ENCODE measurements around the gene CROCC.

GRCh38 chr1:17020502-17020901 lies 98.8 kb downstream of the CROCC start:
- no peak for TF ChIP-seq CTCF (conservative IDR thresholded peaks at IDR 0.05; ENCODE audit: low read length)
- no peak for TF ChIP-seq EZH2phosphoT487 (IDR thresholded peaks at IDR 0.05; ENCODE audit: borderline replicate concordance, low read depth, low read length)
